KOPT-K1 (cell line): Measurements from ENCODE around the gene SLC9A7.
"Not testable (repeated sequence)": the region's sequence is repeated elsewhere in the genome, so short reads cannot be mapped to it uniquely, and the experiment has no call there.

Experiments
- H3K27ac ChIP-seq: fragments of 200-600 bp; sonication (generic); 2 replicates; pipeline ENCODE4 v1.5.1; 2016; ENCODE audit warnings: antibody characterized with exemption, mild to moderate bottlenecking, low read depth, low read length; ENCODE audit not compliant: poor library complexity, severe bottlenecking
- H3K36me3 ChIP-seq: fragments of 200-600 bp; sonication (generic); 2 replicates; pipeline ENCODE4 v1.5.1; 2017; ENCODE audit warnings: antibody characterized with exemption, mild to moderate bottlenecking, low read length, moderate library complexity; ENCODE audit not compliant: insufficient read depth
- H3K9me3 ChIP-seq: fragments of 200-600 bp; sonication (generic); 2 replicates; pipeline ENCODE4 v1.5.1; 2017; ENCODE audit warnings: antibody characterized with exemption, low read length, mild to moderate bottlenecking; ENCODE audit not compliant: insufficient read depth, poor library complexity, severe bottlenecking

The SLC9A7 gene

GRCh38 chrX:46758956-46759644, at the start of gene SLC9A7:
TSS of gene SLC9A7 (minus strand) at chrX:46759118. CDS start at chrX:46759029, 89 bp downstream.
- Histone ChIP-seq H3K9me3 (no peaks in the 10 kb centered on the region), H3K27ac (peak within 1 kb of the TSS; percentile 8), H3K36me3 (no peaks in the 10 kb centered on the region)

GRCh38 chrX:46805270-46805669, 46.4 kb upstream of the SLC9A7 start:
- no peaks in the 10 kb centered on the region for H3K9me3 ChIP-seq
- no peaks in the 10 kb centered on the region for H3K36me3 ChIP-seq
- no peak overlapping the region for H3K27ac ChIP-seq

- H3K27ac ChIP-seq: no peak overlapping the region
- H3K9me3 ChIP-seq: no peaks in the 10 kb centered on the region
- no peaks in the 10 kb centered on the region for H3K36me3 ChIP-seq
Observed at GRCh38 chrX:46803140-46803539, 44.2 kb upstream of the SLC9A7 start.

- Histone ChIP-seq H3K9me3 (no peaks in the 10 kb centered on the region), H3K36me3 (no peaks in the 10 kb centered on the region), H3K27ac (no peak overlapping the region)
Observed at GRCh38 chrX:46796574-46797191, 37.8 kb upstream of the SLC9A7 start.

- no peak overlapping the region for H3K27ac ChIP-seq
- no peaks in the 10 kb centered on the region for H3K9me3 ChIP-seq
- no peaks in the 10 kb centered on the region for H3K36me3 ChIP-seq
Observed at GRCh38 chrX:46793386-46794143, 34.6 kb upstream of the SLC9A7 start.

- Histone ChIP-seq H3K9me3 (no peaks in the 10 kb centered on the region), H3K36me3 (no peaks in the 10 kb centered on the region), H3K27ac (no peak overlapping the region)
Observed at GRCh38 chrX:46792810-46793188, 33.9 kb upstream of the SLC9A7 start.

GRCh38 chrX:46791927-46792809, 33.2 kb upstream of the SLC9A7 start:
- H3K27ac ChIP-seq: no peak overlapping the region

GRCh38 chrX:46788902-46789301, 30.0 kb upstream of the SLC9A7 start:
- Histone ChIP-seq H3K27ac (no peak overlapping the region), H3K9me3 (no peaks in the 10 kb centered on the region), H3K36me3 (no peaks in the 10 kb centered on the region)

More at GRCh38 chrX:46791927-46792809, 33.2 kb upstream of the SLC9A7 start:
- Histone ChIP-seq H3K36me3 (no peaks in the 10 kb centered on the region), H3K9me3 (no peaks in the 10 kb centered on the region)

GRCh38 chrX:46784437-46784836, 25.5 kb upstream of the SLC9A7 start:
- not testable (repeated sequence) for H3K9me3 ChIP-seq, H3K27ac ChIP-seq

GRCh38 chrX:46782034-46782433, 23.1 kb upstream of the SLC9A7 start:
- Histone ChIP-seq H3K36me3 (no peaks in the 10 kb centered on the region), H3K27ac (no peak overlapping the region), H3K9me3 (no peaks in the 10 kb centered on the region)

More at GRCh38 chrX:46784437-46784836, 25.5 kb upstream of the SLC9A7 start:
- not testable (repeated sequence) for H3K36me3 ChIP-seq

GRCh38 chrX:46777971-46778810, 19.3 kb upstream of the SLC9A7 start:
- H3K36me3 ChIP-seq: no peaks in the 10 kb centered on the region
- no peak overlapping the region for H3K27ac ChIP-seq
- H3K9me3 ChIP-seq: no peaks in the 10 kb centered on the region

- no peaks in the 10 kb centered on the region for H3K9me3 ChIP-seq
- no peak overlapping the region for H3K27ac ChIP-seq
Observed at GRCh38 chrX:46770817-46771163, 11.9 kb upstream of the SLC9A7 start.

GRCh38 chrX:46770000-46770816, 11.3 kb upstream of the SLC9A7 start:
- Histone ChIP-seq H3K9me3 (no peaks in the 10 kb centered on the region), H3K27ac (no peak overlapping the region), H3K36me3 (no peaks in the 10 kb centered on the region)

More at GRCh38 chrX:46770817-46771163, 11.9 kb upstream of the SLC9A7 start:
- H3K36me3 ChIP-seq: no peaks in the 10 kb centered on the region
